MM.1S (cell line): ENCODE results near the gene THUMPD3.

ENCODE experiments used
- DNase-seq: peaks from one replicate; pipeline ENCODE4 v3.0.0-alpha.2; 2015
- H2AFZ ChIP-seq: fragments of 300-600 bp; sonication (generic); 2 replicates; pipeline ENCODE4 v1.6.0; 2016; ENCODE audit warnings: antibody characterized with exemption, low read length
- H3F3A ChIP-seq: fragments of 300-600 bp; sonication (generic); 2 replicates; pipeline ENCODE4 v1.6.1; 2016; ENCODE audit warnings: mild to moderate bottlenecking, antibody characterized with exemption, low read length, moderate library complexity, mixed read lengths; ENCODE audit not compliant: insufficient read depth
- H3K27ac ChIP-seq: fragments of 300-600 bp; sonication (generic); 2 replicates; pipeline ENCODE4 v1.5.1; 2016; ENCODE audit warnings: mild to moderate bottlenecking, low read length
- H3K27me3 ChIP-seq: fragments of 300-600 bp; sonication (generic); replicated peaks from 2 replicates; pipeline ENCODE4 v1.6.0; 2016; ENCODE audit warnings: low read length; ENCODE audit not compliant: insufficient read depth
- H3K36me3 ChIP-seq: fragments of 300-600 bp; sonication (generic); replicated peaks from 2 replicates; pipeline ENCODE4 v1.6.1; 2016; ENCODE audit warnings: mild to moderate bottlenecking, low read length, mixed read lengths; ENCODE audit not compliant: insufficient read depth
- H3K4me1 ChIP-seq: fragments of 300-600 bp; sonication (generic); 2 replicates; pipeline ENCODE4 v1.6.1; 2016; ENCODE audit warnings: low read length, mixed read lengths
- H3K4me2 ChIP-seq: fragments of 300-600 bp; sonication (generic); 2 replicates; pipeline ENCODE4 v1.6.0; 2016; ENCODE audit warnings: low read depth, low read length
- H3K4me3 ChIP-seq: fragments of 300-600 bp; sonication (generic); 2 replicates; pipeline ENCODE4 v1.5.1; 2016; ENCODE audit warnings: low read length, mixed read lengths
- H3K79me2 ChIP-seq: fragments of 300-600 bp; sonication (generic); 2 replicates; pipeline ENCODE4 v1.6.1; 2016; ENCODE audit warnings: mixed run types, low read length, mixed read lengths
- H3K9ac ChIP-seq: fragments of 300-600 bp; sonication (generic); 2 replicates; pipeline ENCODE4 v1.6.1; 2016; ENCODE audit warnings: low read length, mixed read lengths
- H3K9me2 ChIP-seq: fragments of 300-600 bp; sonication (generic); replicated peaks from 2 replicates; pipeline ENCODE4 v1.6.1; 2016; ENCODE audit warnings: mild to moderate bottlenecking, low read length, mixed read lengths; ENCODE audit not compliant: insufficient read depth
- H3K9me3 ChIP-seq: fragments of 300-600 bp; sonication (generic); replicated peaks from 2 replicates; pipeline ENCODE4 v1.6.1; 2016; ENCODE audit warnings: mild to moderate bottlenecking, low read length, mixed read lengths; ENCODE audit not compliant: insufficient read depth
- H4K20me1 ChIP-seq: fragments of 300-600 bp; sonication (generic); 2 replicates; pipeline ENCODE4 v1.6.1; 2016; ENCODE audit warnings: mild to moderate bottlenecking, low read length, moderate library complexity, mixed read lengths; ENCODE audit not compliant: insufficient read depth
- EZH2 ChIP-seq: fragments of 300-600 bp; sonication (generic); optimal IDR thresholded peaks from 2 replicates; pipeline ENCODE3; 2017; ENCODE audit warnings: low read depth, mild to moderate bottlenecking, antibody characterized with exemption, low read length, mixed read lengths
- EZH2phosphoT487 ChIP-seq: fragments of 300-600 bp; sonication (generic); IDR thresholded peaks from 2 replicates; pipeline ENCODE4 v1.6.1; 2018; ENCODE audit warnings: antibody characterized with exemption, low read length
- TF ChIP-seq, protein P1 (sequence below): fragments of 300-600 bp; sonication (generic); IDR thresholded peaks from 2 replicates; pipeline ENCODE4 v1.5.1; 2016; ENCODE audit warnings: antibody characterized with exemption, low read length, mixed read lengths

Gene THUMPD3

GRCh38 chr3:9351709-9352126 lies 11.1 kb upstream of the THUMPD3 start:
- H4K20me1 ChIP-seq: no peaks in the 10 kb centered on the region
- no peak overlapping the region for H3K9ac ChIP-seq
- H2AFZ ChIP-seq: no peak overlapping the region
- no peak overlapping the region for H3K27ac ChIP-seq
- no peaks in the 10 kb centered on the region for H3K27me3 ChIP-seq
- no peaks in the 10 kb centered on the region for H3K4me1 ChIP-seq
- H3F3A ChIP-seq: no peaks in the 10 kb centered on the region
- H3K4me2 ChIP-seq: no peak overlapping the region
- H3K79me2 ChIP-seq: no peaks in the 10 kb centered on the region
- TF ChIP-seq EZH2: no peak
- TF ChIP-seq, protein P1, sequence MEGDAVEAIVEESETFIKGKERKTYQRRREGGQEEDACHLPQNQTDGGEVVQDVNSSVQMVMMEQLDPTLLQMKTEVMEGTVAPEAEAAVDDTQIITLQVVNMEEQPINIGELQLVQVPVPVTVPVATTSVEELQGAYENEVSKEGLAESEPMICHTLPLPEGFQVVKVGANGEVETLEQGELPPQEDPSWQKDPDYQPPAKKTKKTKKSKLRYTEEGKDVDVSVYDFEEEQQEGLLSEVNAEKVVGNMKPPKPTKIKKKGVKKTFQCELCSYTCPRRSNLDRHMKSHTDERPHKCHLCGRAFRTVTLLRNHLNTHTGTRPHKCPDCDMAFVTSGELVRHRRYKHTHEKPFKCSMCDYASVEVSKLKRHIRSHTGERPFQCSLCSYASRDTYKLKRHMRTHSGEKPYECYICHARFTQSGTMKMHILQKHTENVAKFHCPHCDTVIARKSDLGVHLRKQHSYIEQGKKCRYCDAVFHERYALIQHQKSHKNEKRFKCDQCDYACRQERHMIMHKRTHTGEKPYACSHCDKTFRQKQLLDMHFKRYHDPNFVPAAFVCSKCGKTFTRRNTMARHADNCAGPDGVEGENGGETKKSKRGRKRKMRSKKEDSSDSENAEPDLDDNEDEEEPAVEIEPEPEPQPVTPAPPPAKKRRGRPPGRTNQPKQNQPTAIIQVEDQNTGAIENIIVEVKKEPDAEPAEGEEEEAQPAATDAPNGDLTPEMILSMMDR: no peak
- no peak for TF ChIP-seq EZH2phosphoT487
- H3K9me3 ChIP-seq: no peaks in the 10 kb centered on the region
- H3K4me3 ChIP-seq: no peak overlapping the region
- no peaks in the 10 kb centered on the region for H3K9me2 ChIP-seq
- no peak for DNase-seq
- no peaks in the 10 kb centered on the region for H3K36me3 ChIP-seq

GRCh38 chr3:9352917-9353752 lies 9.7 kb upstream of the THUMPD3 start:
- Histone ChIP-seq H3K4me3 (no peak overlapping the region), H3K27me3 (no peaks in the 10 kb centered on the region), H3K9me2 (no peaks in the 10 kb centered on the region), H3K79me2 (no peaks in the 10 kb centered on the region), H3K4me2 (no peak overlapping the region), H3K36me3 (no peaks in the 10 kb centered on the region), H4K20me1 (no peaks in the 10 kb centered on the region), H2AFZ (no peak overlapping the region), H3K27ac (no peak overlapping the region), H3K9me3 (no peaks in the 10 kb centered on the region), H3K9ac (no peak overlapping the region), H3F3A (no peaks in the 10 kb centered on the region), H3K4me1 (no peaks in the 10 kb centered on the region)
- peak; percentile 36 for DNase-seq
- no peak for TF ChIP-seq EZH2
- TF ChIP-seq, protein P1: peak; percentile 88

DNA sequence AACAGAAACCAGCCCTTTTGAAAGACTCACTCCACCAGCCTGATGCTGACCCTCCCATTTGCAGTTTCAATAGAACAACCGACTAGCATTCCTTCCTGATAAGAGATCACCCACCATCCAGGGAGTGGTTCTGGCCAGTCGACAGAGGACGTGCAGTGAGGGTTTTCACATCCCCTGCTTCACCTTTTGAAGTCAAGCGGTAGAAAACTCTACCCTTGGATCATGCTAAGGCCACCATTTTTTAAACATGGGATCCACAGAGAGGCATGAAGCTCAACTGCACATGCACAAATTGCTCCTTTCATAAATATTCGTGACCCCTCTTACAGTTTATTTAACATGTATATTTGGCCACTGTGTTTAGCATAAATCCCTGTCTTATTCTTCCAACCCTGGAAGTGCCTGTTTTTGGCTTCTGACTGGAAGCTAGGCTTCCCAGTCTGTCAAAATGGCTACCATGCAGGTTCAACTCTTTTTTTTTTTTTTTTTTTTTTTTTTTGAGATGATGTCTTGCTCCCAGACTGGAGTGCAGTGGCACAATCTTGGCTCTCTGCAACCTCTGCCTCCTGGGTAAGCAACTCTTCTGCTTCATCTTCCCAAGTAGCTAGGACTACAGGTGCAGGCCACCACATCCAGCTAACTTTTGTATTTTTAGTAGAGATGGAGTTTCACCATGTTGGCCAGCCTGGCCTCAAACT lies 1.0 kb upstream of the THUMPD3 start:
- no peak overlapping the region for H2AFZ ChIP-seq
- no peak for TF ChIP-seq EZH2phosphoT487
- TF ChIP-seq EZH2: no peak
- TF ChIP-seq, protein P1: no peak
- peaks cover 8% of the 10 kb centered on the region; the same call in 1 of the 2 replicates for H3K36me3 ChIP-seq
- no peak overlapping the region for H3K27ac ChIP-seq
- H3K9me2 ChIP-seq: no peaks in the 10 kb centered on the region
- H3K4me1 ChIP-seq: 0 out of 2 replicates have a peak, but pooled peaks cover 3% of the 10 kb centered on the region
- H3K27me3 ChIP-seq: no peaks in the 10 kb centered on the region
- peaks cover 18% of the 10 kb centered on the region for H3K79me2 ChIP-seq
- DNase-seq: no peak
- no peak overlapping the region; the same call in 1 of the 2 replicates for H3K9ac ChIP-seq
- H3K4me3 ChIP-seq: no peak overlapping the region; the same call in 1 of the 2 replicates
- H3K4me2 ChIP-seq: peak overlapping the region; percentile 87; the same call in 1 of the 2 replicates
- H3F3A ChIP-seq: no peaks in the 10 kb centered on the region
- no peaks in the 10 kb centered on the region for H3K9me3 ChIP-seq
- no peaks in the 10 kb centered on the region for H4K20me1 ChIP-seq
